Stimulated activated CD4-positive, alpha-beta T cell treated with anti-CD3 and anti-CD28 coated beads, TNF-alpha, amount 100 ng/mL, for 1 hour (primary cell): Measurements from ENCODE around the gene MXRA8.
A peak's percentile ranks its signal among the peaks of the same experiment; 100 is the strongest.
"Not testable (repeated sequence)": the region's sequence is repeated elsewhere in the genome, so short reads cannot be mapped to it uniquely, and the experiment has no call there.

Source experiments
- DNase-seq, 3 donors: peaks; one replicate each; pipeline ENCODE4 v3.0.0-alpha.2; 2020; ENCODE audit warnings: low read depth in 3 of 3, low spot score in 1 of 3

Gene MXRA8

GRCh38 chr1:1358433-1359271 lies at the start of gene MXRA8:
Gene MXRA8, minus strand, starts transcription at chr1:1358555. Its CDS starts 51 bp downstream, at chr1:1358504.
- no peak for DNase-seq

GRCh38 chr1:1407636-1408318 lies 49.4 kb upstream of the MXRA8 start:
- no peak for DNase-seq

GRCh38 chr1:1406821-1407635 lies 48.7 kb upstream of the MXRA8 start, which contains the start of gene MRPL20:
Gene MRPL20, minus strand, starts transcription at chr1:1407293. Its CDS starts 76 bp downstream, at chr1:1407217.
- DNase-seq: peak; percentile 87 to 93 (median 88)

- DNase-seq: no peak
Measured at GRCh38 chr1:1406101-1406820, 47.9 kb upstream of the MXRA8 start.

- no peak for DNase-seq
Measured at GRCh38 chr1:1403653-1404052, 45.3 kb upstream of the MXRA8 start.

- DNase-seq: not testable (repeated sequence)
Measured at GRCh38 chr1:1402901-1403392, 44.6 kb upstream of the MXRA8 start.

GRCh38 chr1:1402072-1402900 lies 43.9 kb upstream of the MXRA8 start:
- no peak for DNase-seq

GRCh38 chr1:1401457-1402010 lies 43.2 kb upstream of the MXRA8 start:
- DNase-seq: no peak

GRCh38 chr1:1400576-1401456 lies 42.5 kb upstream of the MXRA8 start:
- no peak for DNase-seq

- DNase-seq: no peak
Measured at GRCh38 chr1:1399872-1400575, 41.7 kb upstream of the MXRA8 start.

- peak; percentile 98 to 99 (median 98) for DNase-seq
Measured at GRCh38 chr1:1399187-1399871, 41.0 kb upstream of the MXRA8 start, which contains the start of gene CCNL2. Gene CCNL2, minus strand, starts transcription at chr1:1399335. Its CDS starts 29 bp downstream, at chr1:1399306.

GRCh38 chr1:1398677-1399186 lies 40.4 kb upstream of the MXRA8 start:
- no peak for DNase-seq

GRCh38 chr1:1397839-1398523 lies 39.6 kb upstream of the MXRA8 start:
- DNase-seq: no peak

GRCh38 chr1:1395166-1395565 lies 36.8 kb upstream of the MXRA8 start:
- no peak for DNase-seq

GRCh38 chr1:1394116-1394515 lies 35.8 kb upstream of the MXRA8 start:
- DNase-seq: no peak

- DNase-seq: no peak
Measured at GRCh38 chr1:1393428-1393827, 35.1 kb upstream of the MXRA8 start.
